K562 (cell line): ENCODE data around the gene LAPTM5. TPM values are rescaled to one million over a fixed set of nuclear protein-coding genes. Genes with fewer than 3 reads are reported as not detected.

Experiments
- CAMTA2 ChIP-seq: fragments of 250-450 bp; sonication (Bioruptor Pico); conservative IDR thresholded peaks from 2 replicates; pipeline ENCODE4 v1.5.1; 2022
- MEF2D ChIP-seq: conservative IDR thresholded peaks from 2 replicates; pipeline ENCODE4 v1.6.1; 2016; ENCODE audit warnings: low read depth, missing genetic modification characterization, missing compliant biosample characterization
- NKRF ChIP-seq: fragments of 450-650 bp; IDR thresholded peaks from 2 replicates; pipeline ENCODE4 v1.6.1; 2016; ENCODE audit warnings: borderline replicate concordance
- PML ChIP-seq: IDR thresholded peaks from 2 replicates; pipeline ENCODE4 v1.6.1; 2012; ENCODE audit warnings: low read length, inconsistent platforms
- RBM22 ChIP-seq: fragments of 200-400 bp; formaldehyde crosslinking; IDR thresholded peaks from 2 replicates; pipeline ENCODE4 v1.6.1; 2018; ENCODE audit warnings: low read length, low read depth; ENCODE audit not compliant: poor library complexity, severe bottlenecking
- SIN3B ChIP-seq: fragments of 450-650 bp; IDR thresholded peaks from 2 replicates; pipeline ENCODE4 v1.6.1; 2017; ENCODE audit warnings: low read depth, mild to moderate bottlenecking, moderate library complexity
- SRSF1 ChIP-seq: fragments of 200-400 bp; formaldehyde crosslinking; IDR thresholded peaks from 2 replicates; pipeline ENCODE4 v1.6.1; 2017; ENCODE audit warnings: mild to moderate bottlenecking, low read depth, low read length, moderate library complexity
- TEAD1 ChIP-seq, 2 experiments: fragments of 450-650 bp in 1 of 2; sonication (generic) in 1 of 2; formaldehyde crosslinking; IDR thresholded peaks; 2 replicates each; pipeline versions ENCODE4 v1.4.0 to v1.8.0; 2020 to 2022; ENCODE audit warnings: mild to moderate bottlenecking in 2 of 2, missing genetic modification reagents in 1 of 2
- ZBTB17 ChIP-seq: fragments of 450-650 bp; formaldehyde crosslinking; IDR thresholded peaks from 2 replicates; pipeline ENCODE4 v1.4.0; 2020; ENCODE audit warnings: mild to moderate bottlenecking
- ZNF212 ChIP-seq: fragments of 450-650 bp; formaldehyde crosslinking; IDR thresholded peaks from 2 replicates; pipeline ENCODE4 v1.4.0; 2020; ENCODE audit warnings: mild to moderate bottlenecking
- polyA plus RNA-seq, 8 experiments: library from polyadenylated mRNA; depleted of rRNA in 4 of 8; stranded (reverse) in 5 of 8; unstranded in 3 of 8; fragments of >200 nt; fragmentation: Nextera tagmentation in 2 of 8; fragmentation: Illumina TruSeq in 1 of 8; extraction: Ambion mirVana in 2 of 8; extraction: Trizol in 1 of 8; gene quantifications; 2 replicates each; pipeline versions ENCODE4 v1.2.1 to v1.2.3, GENCODE V29; 2011 to 2014; ENCODE audit warnings: inconsistent platforms in 1 of 8, missing spikeins in 1 of 8
- total RNA-seq, 7 experiments: library from RNA; depleted of rRNA in 6 of 7; stranded (reverse); fragments of >200 nt in 6 of 7; fragmentation: Illumina TruSeq in 2 of 7; extraction: Trizol in 2 of 7; gene quantifications; 2 replicates each; pipeline versions ENCODE4 v1.2.1 to v1.2.3, GENCODE V29; 2011 to 2021; ENCODE audit warnings: low replicate concordance in 1 of 7
- TF ChIP-seq, protein P1 (sequence below), 2 experiments: IDR thresholded peaks; 2 replicates each; pipeline ENCODE4 v1.6.1; 2012; ENCODE audit warnings: improper control_type of control experiment in 2 of 2, low read depth in 2 of 2, low read length in 2 of 2, borderline replicate concordance in 1 of 2
- TF ChIP-seq, protein P2 (sequence below): sonication (generic); formaldehyde crosslinking; IDR thresholded peaks from 2 replicates; pipeline ENCODE4 v1.8.1; 2022; ENCODE audit warnings: missing genetic modification reagents
- TF ChIP-seq, protein P3 (sequence below), 2 experiments: fragments of 250-450 bp in 1 of 2; fragments of 450-650 bp in 1 of 2; sonication (Bioruptor Pico) in 1 of 2; IDR thresholded peaks; 2 replicates each; pipeline versions ENCODE4 v1.6.1 to v1.8.0; 2016 to 2021; ENCODE audit warnings: mild to moderate bottlenecking in 2 of 2, moderate library complexity in 2 of 2, missing compliant biosample characterization in 1 of 2, missing genetic modification characterization in 1 of 2
- TF ChIP-seq, protein P4 (sequence below), 2 experiments: fragments of 150-350 bp in 1 of 2; IDR thresholded peaks; 2 replicates each; pipeline ENCODE4 v1.6.1; 2012 to 2016; ENCODE audit warnings: low read depth in 2 of 2, low read length in 2 of 2, mild to moderate bottlenecking in 1 of 2, moderate library complexity in 1 of 2

Gene LAPTM5
- total and polyA plus RNA-seq, 9 of the 15 experiments (the other 6 are each of a cell fraction or from before 2014, with no cell fraction given), result 2.4 to 47.3 (median 20.3) TPM

- TF ChIP-seq, protein P1, sequence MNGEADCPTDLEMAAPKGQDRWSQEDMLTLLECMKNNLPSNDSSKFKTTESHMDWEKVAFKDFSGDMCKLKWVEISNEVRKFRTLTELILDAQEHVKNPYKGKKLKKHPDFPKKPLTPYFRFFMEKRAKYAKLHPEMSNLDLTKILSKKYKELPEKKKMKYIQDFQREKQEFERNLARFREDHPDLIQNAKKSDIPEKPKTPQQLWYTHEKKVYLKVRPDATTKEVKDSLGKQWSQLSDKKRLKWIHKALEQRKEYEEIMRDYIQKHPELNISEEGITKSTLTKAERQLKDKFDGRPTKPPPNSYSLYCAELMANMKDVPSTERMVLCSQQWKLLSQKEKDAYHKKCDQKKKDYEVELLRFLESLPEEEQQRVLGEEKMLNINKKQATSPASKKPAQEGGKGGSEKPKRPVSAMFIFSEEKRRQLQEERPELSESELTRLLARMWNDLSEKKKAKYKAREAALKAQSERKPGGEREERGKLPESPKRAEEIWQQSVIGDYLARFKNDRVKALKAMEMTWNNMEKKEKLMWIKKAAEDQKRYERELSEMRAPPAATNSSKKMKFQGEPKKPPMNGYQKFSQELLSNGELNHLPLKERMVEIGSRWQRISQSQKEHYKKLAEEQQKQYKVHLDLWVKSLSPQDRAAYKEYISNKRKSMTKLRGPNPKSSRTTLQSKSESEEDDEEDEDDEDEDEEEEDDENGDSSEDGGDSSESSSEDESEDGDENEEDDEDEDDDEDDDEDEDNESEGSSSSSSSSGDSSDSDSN (IDR thresholded peaks at IDR 0.05; ENCODE audit: borderline replicate concordance in 1 of 2, low read depth in 2 of 2, low read length in 2 of 2), result peak; percentile 23 to 62; a peak in 1 of 4 replicates
- TF ChIP-seq MEF2D (tag) (peak; percentile 87), CAMTA2 (no peak), PML (peak; percentile 81), SRSF1 (no peak), NKRF (0 out of 2 replicates have a peak, but pooled peaks have one; percentile 18), ZBTB17 (CRISPR knock-in tag) (no peak; the same call in none of the 2 replicates), RBM22 (no peak), ZNF212 (CRISPR knock-in tag) (peak; percentile 14; the same call in 1 of the 2 replicates), SIN3B (no peak; the same call in 1 of the 2 replicates), TEAD1 (CRISPR knock-in tag; IDR thresholded peaks at IDR 0.05) (peak; percentile 92 to 93)
- TF ChIP-seq, protein P2, sequence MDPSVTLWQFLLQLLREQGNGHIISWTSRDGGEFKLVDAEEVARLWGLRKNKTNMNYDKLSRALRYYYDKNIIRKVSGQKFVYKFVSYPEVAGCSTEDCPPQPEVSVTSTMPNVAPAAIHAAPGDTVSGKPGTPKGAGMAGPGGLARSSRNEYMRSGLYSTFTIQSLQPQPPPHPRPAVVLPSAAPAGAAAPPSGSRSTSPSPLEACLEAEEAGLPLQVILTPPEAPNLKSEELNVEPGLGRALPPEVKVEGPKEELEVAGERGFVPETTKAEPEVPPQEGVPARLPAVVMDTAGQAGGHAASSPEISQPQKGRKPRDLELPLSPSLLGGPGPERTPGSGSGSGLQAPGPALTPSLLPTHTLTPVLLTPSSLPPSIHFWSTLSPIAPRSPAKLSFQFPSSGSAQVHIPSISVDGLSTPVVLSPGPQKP, result no peak
- TF ChIP-seq, protein P3, sequence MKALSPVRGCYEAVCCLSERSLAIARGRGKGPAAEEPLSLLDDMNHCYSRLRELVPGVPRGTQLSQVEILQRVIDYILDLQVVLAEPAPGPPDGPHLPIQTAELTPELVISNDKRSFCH (CRISPR knock-in tag; IDR thresholded peaks at IDR 0.05), result peak; percentile 71; the same call in 1 of the 2 replicates
- TF ChIP-seq, protein P3 (tag; IDR thresholded peaks at IDR 0.05), result peak; percentile 96
- TF ChIP-seq, protein P4, sequence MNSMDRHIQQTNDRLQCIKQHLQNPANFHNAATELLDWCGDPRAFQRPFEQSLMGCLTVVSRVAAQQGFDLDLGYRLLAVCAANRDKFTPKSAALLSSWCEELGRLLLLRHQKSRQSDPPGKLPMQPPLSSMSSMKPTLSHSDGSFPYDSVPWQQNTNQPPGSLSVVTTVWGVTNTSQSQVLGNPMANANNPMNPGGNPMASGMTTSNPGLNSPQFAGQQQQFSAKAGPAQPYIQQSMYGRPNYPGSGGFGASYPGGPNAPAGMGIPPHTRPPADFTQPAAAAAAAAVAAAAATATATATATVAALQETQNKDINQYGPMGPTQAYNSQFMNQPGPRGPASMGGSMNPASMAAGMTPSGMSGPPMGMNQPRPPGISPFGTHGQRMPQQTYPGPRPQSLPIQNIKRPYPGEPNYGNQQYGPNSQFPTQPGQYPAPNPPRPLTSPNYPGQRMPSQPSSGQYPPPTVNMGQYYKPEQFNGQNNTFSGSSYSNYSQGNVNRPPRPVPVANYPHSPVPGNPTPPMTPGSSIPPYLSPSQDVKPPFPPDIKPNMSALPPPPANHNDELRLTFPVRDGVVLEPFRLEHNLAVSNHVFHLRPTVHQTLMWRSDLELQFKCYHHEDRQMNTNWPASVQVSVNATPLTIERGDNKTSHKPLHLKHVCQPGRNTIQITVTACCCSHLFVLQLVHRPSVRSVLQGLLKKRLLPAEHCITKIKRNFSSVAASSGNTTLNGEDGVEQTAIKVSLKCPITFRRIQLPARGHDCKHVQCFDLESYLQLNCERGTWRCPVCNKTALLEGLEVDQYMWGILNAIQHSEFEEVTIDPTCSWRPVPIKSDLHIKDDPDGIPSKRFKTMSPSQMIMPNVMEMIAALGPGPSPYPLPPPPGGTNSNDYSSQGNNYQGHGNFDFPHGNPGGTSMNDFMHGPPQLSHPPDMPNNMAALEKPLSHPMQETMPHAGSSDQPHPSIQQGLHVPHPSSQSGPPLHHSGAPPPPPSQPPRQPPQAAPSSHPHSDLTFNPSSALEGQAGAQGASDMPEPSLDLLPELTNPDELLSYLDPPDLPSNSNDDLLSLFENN (IDR thresholded peaks at IDR 0.05; ENCODE audit: low read depth in 2 of 2, low read length in 2 of 2), result peak in 1 of 2 experiments; percentile 86; a peak in 2 of 4 replicates
Measured at GRCh38 chr1:30778154-30778978, 20.8 kb upstream of the LAPTM5 start (continued).
